Testis (tissue), 2 donors: ENCODE measurements around the gene SLC13A4.

ENCODE experiments used
- CTCF ChIP-seq, 3 experiments: fragments of 450-650 bp in 2 of 3; fragments of 200-600 bp in 1 of 3; sonication (generic) in 1 of 3; IDR thresholded peaks; one replicate each; pipeline ENCODE4 v1.5.1; 2016 to 2019; ENCODE audit warnings: antibody characterized with exemption in 3 of 3, mild to moderate bottlenecking in 2 of 3, moderate library complexity in 1 of 3
- POLR2A ChIP-seq: fragments of 450-650 bp; IDR thresholded peaks from one replicate; pipeline ENCODE4 v1.6.1; 2017; ENCODE audit warnings: antibody characterized with exemption, mild to moderate bottlenecking, moderate library complexity

GRCh38 chr7:135665042-135665441 is 62.9 kb downstream of the SLC13A4 start:
- TF ChIP-seq CTCF (IDR thresholded peaks at IDR 0.05) (no peak), POLR2A (no peak)
